HG02642 (cell line): ENCODE results near the gene FAM83G.
"Not testable (repeated sequence)": the region's sequence is repeated elsewhere in the genome, so short reads cannot be mapped to it uniquely, and the experiment has no call there.

Experiments
- ATAC-seq: cut with Tn5 transposase; IDR thresholded peaks from one replicate; pipeline ENCODE4 v1.9.1; 2021; ENCODE audit warnings: mild to moderate bottlenecking; ENCODE audit not compliant: unreplicated experiment, poor library complexity

FAM83G gene

DNA sequence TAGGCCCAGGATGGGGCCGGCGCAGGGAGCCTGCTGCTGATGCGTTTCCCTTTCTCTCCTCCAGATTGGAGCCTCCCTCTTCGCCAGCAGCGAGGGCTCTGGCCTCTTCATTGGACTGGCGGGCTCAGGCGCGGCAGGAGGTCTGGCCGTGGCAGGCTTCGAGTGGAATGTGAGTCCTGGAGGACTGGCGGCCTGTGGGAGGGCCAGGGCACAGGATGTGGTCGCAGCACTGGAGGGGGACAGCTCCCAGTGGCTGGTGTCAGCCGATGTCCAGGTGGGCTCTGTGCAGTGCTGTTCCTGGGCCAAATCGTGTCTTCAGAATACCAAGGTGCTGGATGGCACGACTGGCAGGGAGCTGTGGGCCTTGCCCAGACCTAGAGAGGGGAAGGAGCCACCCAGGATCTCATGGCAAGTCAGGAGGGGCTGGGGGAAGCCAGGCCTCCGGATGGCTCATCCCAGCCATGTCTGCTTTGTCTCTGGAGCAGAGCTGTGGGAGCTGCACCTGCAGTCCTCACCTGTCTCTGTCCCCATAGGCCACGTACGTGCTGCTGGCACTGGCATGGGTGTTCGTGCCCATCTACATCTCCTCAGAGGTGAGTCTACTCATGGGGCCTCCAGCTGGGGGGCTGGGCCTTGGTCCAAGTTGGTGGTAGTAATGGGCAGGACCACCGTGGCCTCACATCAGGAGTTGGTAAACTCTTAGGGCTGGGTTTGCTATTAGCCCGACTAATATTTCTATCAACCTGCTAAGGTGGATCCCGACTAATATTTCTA, 45.3 kb downstream of the FAM83G start:
- ATAC-seq = no peak

DNA sequence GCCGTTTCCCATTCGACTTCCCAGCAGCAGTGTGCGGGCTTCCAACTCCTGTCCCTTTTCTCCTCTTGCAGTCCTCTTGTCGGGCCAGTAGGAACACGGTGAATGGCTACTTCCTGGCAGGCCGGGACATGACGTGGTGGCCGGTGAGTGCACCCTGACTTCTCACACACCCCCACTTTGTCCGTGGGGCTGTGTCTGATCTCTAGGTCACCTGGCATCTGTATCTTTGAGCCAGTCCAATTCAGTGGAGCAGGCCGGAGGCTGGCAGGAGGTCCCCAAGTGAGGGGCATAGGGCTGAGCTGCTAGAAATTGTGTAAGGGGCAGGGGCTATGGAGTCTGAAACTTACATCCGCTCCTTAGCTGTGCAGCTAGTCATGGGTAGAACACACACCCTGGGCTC, 46.0 kb downstream of the FAM83G start:
- ATAC-seq = no peak

DNA sequence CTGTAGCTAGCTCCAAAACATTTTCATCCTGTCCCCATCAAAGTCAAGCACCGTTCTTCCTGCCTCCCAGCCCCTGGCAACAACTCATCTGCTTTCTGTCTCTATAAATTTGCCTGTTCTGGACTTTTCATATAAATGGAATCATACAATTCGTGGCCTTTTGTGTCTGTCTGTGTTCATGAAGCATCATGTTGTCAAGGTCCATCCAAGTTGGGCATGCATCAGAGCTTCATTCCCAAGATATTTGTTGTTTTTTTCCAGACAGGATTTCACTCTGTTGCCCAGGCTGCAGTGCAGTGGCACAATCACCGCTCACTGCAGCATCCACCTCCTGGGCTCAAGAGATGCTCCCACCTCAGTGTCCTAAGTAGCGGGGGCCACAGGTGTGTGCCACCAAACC, 46.7 kb downstream of the FAM83G start:
- ATAC-seq = no peak

DNA sequence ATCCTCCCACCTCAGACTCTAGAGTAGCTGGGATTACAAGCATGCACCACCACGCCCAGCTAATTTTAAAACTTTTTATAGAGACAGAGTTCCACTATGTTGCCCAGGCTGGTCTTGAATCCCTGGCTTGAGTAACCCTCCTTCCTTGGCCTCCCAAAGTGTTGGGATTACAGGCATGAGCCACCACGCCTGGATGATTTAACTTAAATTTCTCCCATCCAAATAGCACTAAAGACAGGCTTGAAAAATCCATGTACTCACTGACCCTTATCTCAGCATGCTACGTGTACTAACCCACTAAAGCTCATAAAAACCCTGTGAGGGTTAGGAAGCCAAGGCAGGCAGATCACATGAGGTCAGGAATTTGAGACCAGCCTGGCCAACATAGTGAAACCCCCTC, 48.0 kb downstream of the FAM83G start:
- no peak for ATAC-seq

DNA sequence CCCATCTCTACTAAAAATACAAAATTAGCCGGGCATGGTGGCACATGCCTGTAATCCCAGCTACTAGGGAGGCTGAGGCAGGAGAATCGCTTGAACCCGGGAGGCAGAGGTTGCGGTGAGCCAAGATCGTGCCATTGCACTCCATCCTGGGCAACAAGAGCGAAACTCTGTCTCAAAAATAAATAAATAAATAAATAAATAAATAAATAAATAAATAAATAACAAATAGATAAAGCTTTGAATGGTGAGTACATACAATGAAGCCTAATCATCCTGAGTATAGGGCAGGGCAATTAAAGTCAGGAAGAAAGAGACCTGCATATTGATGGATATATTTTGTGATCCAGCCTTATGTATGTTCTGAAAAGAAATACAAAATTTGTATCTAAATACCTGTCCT, 48.5 kb downstream of the FAM83G start:
- ATAC-seq = not testable (repeated sequence)

DNA sequence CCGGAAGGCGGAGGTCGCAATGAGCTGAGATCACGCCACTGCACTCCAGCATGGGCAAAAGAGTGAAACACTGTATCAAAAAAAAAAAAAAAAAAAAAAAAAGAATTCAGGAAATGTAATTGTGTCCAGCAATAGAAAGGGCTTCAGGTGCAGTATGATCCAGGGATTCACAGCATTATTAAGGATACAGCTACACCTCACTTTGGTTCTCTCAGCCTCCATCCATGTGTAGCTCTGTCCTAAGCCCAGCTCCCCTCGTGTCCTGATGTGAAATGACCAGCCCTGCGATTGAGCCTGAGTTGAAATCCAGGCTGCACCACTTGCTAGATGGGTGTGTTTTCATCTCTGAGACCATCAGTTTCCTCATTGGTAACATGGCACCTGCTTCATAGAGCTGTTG, 49.6 kb downstream of the FAM83G start:
- ATAC-seq = no peak

DNA sequence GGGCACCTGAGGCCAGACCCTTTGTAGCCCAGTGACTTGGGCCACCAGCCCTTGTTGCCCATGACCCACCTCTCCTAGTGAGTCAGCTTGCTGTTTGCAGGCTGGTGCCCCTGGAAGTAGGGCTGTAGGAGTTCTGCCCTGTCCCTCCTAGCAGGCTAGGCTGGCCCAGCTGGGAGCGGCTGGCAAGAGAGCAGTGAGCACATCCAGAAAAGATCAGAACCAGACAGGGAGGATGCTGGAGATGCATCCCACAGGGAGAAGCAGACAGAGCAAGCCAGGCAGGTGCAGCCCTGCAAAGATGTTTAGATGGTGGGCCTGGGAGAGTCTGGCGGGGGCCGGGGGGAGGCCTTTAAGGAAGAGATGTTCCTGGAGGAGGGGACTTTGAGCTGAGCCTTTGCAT, 50.2 kb downstream of the FAM83G start:
- no peak for ATAC-seq

DNA sequence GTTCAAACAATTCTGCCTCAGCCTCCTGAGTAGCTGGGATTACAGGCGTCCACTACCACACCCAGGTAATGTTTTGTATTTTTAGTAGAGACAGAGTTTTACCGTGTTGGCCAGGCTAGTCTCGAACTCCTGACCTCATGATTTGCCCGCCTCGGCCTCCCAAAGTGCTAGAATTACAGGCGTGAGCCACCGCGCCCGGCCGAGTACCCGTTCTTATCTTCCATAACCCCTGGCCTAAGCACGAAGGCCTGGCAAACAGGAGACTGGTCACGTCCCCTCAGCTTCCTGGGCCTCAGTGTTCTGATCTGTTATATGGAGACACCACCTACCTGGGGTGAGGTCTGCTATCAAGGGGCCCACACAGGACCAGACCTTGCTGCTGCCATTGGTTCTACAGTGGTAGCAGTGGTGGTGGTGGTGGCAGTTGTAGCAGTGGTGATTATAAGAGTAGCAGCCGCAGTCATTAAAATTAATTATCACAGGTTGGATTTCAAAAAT, 51.3 kb downstream of the FAM83G start:
- ATAC-seq = no peak

DNA sequence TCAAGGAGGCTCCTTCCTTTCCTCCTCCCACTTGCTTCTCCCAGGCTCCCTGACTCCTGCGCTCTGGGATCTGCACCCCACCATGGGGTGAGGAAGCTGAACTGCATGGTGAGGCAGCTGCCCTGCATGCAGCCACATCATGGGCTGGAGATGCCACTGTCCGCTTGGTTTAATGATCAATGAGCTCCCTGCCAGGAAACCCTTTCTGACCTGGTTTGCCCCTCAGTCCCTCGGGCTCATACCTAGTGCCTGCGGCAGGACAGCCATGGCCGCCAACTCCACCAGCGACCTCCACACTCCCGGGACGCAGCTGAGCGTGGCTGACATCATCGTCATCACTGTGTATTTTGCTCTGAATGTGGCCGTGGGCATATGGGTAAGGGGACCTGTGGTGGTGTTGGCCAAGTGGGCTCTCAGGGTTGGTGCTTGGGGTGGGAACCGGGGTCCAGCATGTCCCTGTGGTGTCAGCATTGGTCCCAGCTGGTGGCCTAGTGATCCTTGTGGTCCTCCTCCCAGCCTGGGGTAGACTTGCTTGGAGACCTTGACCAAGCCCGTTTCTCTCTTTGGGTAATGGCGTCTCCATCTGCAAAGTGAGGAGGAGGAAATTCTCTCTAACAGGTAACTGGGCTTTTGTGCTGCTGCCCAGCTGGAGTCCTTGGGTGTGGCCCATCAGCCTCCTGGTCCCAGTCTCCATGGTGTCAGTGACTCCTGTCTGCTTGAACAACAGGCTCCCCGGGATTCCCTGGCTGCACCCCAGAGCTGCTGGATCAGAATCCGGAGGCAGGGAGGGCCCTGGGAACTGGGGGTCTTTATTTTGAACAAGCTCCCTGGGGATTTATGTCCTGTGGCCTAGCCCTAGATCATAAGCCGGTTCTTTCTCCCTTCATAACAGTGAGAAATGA, 52.4 kb downstream of the FAM83G start, which contains the start of gene SLC5A10:
SLC5A10 (plus strand) TSS at position 225 of the 902 bp plus-strand sequence; CDS start at position 266, 41 bp downstream.
- ATAC-seq = no peak

DNA sequence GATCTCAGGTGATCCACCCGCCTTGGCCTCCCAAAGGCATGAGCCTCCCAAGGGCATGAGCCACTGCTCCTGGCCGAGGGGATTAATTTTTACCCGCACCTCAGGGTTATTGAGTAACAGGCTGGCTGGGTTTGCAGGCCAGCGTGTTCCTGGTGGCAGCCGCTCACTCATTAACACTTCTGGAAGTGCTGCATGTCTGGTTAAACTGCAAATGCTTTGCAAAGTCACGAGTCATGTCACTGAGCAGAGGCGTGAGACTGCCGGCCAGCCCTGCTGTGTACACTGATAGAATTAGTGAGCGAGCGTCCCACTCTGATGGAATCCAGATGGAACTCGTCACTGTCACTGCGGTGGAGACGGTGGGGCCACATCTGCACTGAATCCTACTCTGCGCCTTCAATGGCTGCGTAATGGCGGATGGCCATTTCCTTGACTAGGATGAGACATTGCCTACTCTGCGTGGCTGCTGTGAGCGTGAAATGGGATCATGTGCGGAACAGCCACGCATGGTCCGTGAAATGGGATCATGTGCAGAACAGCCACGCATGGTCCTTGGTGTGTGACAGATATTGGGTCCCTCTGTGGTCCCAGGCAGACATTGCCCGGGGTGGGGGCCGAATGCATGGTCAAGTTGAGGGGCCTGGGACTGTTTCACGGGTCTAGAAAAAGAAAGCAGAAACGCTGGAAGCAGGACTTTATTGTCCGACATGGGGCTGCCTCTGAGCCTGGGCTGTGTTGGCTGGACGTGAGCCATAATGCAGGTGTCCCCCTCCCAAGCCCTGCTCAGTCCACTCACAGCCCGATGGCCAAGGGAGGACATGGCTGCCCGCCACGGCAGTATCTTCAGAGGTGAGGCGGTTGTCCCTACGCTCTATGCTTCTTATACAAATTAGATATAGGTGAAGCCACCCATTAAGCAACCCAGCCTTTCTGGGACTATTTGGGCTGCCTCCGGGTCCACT, 53.3 kb downstream of the FAM83G start:
- no peak for ATAC-seq

DNA sequence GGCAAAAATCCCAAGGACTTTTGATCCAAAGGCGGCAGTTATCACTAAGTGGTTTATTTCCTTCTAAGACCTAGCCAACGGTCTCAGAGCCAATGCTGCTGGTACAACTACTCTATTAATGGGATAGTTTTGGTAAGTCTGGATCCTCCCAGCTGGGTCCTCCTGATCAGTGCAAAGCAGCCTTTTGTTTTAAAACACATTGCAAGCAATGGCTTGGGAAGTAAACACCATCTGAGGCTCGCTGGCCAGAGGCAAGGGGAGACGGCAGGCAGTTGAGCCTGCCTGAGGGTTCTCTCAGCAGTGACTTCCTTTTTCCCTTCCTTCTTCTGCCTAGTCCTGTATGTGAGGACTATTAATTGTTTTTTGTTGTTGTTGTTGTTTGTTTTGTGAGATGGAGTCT, 54.2 kb downstream of the FAM83G start:
- no peak for ATAC-seq

DNA sequence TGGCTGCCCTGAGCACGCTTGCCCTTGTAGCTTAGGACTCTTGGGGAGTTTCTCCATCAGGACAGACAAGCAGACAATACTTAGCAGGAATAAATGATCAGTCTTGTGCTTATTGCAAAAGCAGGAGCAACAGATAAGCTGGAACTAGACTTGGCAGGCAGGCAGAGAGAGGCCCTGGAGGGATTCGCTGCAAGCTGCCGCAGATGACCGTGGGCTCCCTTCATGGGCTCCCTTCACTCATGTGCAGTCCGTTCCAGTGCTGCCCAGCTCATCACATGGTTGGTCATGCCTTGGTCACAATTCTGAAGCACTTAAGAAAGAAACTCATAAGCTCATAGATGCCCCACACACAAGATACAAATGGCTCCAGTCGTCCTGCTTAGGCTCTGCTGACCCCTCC, 55.0 kb downstream of the FAM83G start:
- no peak for ATAC-seq

DNA sequence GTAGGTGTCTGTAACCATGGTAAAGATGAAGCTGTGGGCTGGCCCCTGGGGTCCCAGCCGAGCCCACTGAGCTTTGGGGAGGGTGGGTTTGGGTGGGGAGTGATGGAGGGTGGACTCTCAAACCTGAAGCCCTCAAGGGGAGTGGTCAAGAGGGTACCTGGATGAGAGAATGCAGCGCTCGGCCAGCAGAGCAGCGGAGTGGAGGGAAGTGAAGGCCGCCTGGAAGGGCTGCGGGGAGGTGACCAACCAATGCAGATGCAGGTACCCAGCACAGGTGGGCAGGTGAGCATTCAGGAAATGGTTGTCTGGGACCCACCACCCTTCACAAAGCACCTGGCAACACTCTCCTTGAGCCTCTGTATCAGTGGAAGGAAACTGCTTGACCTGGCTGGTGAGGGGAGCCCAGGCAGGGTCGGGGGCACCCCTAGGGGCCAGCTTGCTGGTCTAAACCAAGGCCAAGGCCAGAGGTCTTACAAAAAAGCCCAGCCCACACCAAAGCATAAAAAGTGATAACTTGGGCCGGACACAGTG, 56.0 kb downstream of the FAM83G start:
- ATAC-seq = no peak

DNA sequence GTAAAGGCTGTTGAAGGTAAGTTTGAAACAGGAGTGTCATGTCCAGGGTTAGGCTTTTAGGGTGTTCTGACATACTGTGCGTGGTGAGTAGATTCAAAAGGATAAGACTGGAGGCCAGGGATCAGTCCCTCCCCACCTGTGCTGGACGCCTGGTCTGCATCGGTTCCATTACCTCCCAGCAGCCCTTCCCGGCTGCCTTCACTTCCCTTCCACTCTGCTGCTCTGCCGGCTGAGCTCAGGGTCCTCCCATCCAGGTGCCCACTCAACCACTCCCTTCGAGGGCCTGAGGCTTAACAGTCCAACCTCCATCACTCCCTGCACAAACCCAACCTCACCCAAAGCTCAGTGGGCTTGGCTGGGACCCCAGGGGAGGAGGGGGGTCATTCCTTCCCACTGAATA, 56.7 kb downstream of the FAM83G start:
- no peak for ATAC-seq

DNA sequence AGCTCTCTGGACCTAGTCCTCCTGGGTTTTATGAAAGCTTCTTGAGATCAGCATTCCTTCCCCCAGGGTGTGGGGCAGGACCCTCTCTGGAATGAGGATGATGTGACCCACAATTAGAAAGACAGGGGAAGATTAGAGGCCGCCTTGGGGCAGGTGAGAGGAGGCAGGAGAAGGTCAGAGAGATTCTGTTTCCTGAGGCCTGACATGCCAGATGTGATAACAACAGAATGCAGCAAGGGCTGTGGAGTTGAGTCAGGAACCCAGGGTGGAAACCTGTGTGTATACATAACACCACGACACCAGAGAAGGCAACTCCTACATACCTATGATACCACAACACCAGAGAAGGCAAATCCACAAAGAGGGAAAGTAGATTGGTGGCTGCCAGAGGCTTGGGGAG, 58.0 kb downstream of the FAM83G start:
- no peak for ATAC-seq

DNA sequence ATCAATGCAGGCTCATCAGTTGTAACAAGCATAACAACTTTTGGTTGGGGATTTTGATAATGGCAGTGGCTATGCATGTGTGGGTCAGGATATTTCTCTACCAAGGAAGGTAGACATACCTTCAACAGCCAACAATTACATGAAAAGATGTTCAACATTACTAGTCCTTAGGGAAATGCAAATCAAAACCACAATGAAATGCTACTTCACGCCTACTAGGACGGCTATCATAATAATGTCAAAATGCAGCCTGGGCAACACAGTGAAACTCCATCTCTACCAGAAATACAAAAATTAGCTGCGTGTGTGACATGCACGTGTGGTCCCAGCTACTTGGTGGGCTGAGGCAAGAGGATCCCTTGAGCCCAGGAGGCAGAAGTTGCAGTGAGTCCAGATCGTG, 59.9 kb downstream of the FAM83G start:
- no peak for ATAC-seq

DNA sequence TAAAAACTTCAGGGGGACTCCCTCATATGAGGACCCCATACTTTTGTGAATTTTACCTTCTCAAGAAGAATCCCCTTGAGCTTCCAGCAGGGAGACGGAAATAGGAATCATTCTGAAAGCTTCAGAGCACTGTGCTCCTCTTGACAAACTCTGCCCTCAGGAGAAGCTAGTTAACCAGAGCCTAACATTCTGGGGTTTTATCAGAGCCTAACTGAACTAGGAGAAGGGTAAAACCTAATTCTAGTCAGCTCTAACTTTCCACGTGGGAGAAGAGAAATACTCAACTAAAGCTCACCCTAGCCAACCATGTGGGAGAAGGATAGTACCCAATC, 65.9 kb downstream of the FAM83G start:
- ATAC-seq = no peak

DNA sequence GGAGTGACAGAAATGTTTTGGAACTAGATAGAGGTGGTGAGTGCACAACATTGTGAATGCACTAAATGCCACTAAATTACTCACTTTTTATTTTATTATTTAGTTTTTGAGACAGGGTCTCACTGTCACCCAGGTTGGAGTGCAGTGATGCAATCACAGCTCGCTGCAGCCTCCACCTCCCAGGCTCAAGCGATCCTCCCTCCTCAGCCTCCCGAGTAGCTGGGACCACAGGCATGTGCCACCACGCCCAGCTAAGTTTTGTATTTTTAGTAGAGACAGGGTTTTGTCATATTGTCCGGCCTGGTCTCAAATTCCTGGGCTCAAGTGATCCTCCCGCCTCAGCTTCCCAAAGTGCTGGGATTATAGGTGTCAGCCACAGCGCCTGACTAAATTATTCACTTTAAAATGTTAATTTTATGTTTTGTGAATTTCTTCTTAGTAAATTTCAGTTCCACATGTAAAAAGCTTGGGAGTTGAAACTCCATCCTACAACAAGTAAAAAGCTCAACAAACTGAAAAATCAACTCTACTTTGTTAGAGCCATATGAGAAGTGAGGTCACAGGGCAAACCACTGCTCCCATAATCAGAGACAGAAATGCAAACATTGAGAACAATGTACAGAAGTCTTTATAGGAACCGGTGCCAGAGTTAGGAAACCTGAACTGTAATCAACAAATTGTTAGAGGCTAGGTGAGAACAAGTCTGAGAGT, 66.4 kb downstream of the FAM83G start:
- no peak for ATAC-seq
